Smooth muscle cell of trachea (primary cell): ENCODE data around the gene RPS14. TPM values are rescaled to one million over a fixed set of nuclear protein-coding genes. Genes with fewer than 3 reads are reported as not detected.

ENCODE experiments used
- total RNA-seq: library from RNA; depleted of rRNA; stranded (reverse); fragments of >200 nt; gene quantifications from 2 replicates; pipeline ENCODE4 v1.2.1, GENCODE V29; 2014

Gene RPS14
- total RNA-seq = 1,590 and 3,512 TPM in 2 replicates

DNA sequence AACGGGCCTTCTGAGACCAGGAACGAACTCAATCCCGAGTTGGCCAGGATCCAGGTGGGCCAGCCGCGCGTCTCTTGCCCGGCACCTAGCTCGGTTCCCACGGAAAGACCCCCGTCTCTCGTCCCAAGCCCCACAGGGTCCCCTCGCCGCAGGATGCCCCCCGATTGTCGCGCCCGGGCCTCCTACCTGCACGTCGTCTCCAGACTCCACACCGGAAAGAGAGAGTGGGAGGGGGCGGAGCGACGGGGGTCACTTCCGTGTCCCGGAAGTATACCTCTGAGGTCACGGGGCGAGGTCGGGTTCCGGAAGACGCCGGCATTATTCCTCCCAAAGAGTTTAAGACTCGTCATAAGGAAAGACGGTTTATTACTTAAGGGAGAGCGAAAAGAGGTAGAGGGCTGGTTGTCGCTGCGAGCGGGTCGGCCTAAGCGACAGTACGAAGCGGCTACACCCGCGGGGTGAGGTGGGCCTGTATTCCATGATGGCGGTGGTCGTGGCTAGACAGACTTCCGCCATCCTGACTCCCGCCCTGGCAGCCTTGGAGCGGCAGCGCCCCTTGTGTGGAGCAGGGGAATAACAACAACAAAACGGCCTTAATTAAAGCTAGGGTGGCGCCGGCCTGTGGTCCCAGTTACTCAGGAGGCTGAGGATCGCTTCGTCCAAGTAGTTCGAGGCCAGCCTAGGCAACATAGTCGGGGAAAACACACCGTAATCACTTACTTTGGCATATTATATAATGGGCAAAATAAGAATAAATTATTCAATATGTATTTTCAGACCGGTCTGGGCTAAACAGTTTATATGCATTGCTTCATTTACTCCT lies at the start of gene RPS14:
RPS14 (minus strand) TSS at position 223 of the 823 bp plus-strand sequence. CDS start 2,006 bp downstream, outside the sequence.

DNA sequence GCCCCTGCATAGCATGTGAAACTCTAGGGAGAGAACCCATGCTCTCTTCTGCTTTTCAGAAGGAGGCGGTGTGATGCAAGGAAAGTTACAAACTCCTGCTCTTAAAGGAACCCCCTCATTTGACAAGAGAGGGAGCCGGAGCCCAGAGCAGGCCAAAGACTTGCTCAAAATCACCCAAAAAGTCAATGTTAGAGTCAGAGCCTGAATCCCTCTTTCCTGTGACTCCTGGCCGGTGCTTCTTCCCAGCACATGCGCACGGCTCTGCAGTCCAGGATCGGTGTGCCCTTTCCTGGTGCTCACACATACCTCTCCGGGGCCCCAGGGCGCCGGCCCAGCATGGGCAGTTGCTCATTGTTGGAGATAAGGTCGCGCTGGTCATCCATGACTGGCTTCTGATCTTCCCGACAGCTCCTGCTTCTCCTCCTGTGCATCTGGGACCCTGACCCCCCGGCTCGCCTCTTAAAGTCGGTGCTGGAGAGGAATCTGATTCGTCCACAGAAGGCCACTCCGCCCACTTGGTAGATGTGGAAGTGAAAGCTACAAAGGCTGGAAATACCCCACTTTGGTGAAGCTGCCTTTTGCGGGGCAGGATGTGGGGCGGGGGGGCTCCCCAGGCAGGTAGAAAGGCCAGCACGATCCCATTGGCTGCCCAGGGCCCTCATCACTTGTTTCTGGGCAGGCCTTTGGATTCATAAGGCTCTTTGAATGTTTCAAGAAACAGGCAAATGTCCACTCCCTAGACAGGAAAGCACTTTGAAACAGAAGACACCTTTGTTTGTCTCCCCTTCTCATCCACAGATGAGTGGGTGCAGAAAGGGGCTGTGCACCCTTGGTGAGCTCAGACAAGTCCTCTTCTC lies 37.0 kb downstream of the RPS14 start, which contains the start of gene CD74:
CD74 (minus strand) TSS at position 592 of the 857 bp plus-strand sequence; CDS start at position 431, 161 bp downstream.

Other genes with a start within 250 kb of the RPS14 start
- gene CAMK2A, start 160.0 kb downstream of the RPS14 start, total RNA-seq = 1.5 and 3.8 TPM in 2 replicates
- gene ARSI, start 146.8 kb downstream of the RPS14 start, total RNA-seq = 12.1 and 18.9 TPM in 2 replicates
- 13.2 and 15.2 TPM in 2 replicates for gene TCOF1, start 92.0 kb downstream of the RPS14 start, total RNA-seq
- gene CD74, start 36.8 kb downstream of the RPS14 start, total RNA-seq = 0.44 and 7.8 TPM in 2 replicates
- gene NDST1, start 58.4 kb upstream of the RPS14 start, total RNA-seq = 63.0 and 103 TPM in 2 replicates
- gene SYNPO, start 190.9 kb upstream of the RPS14 start, total RNA-seq = 3.3 and 12.9 TPM in 2 replicates
- 0.44 and 1.5 TPM in 2 replicates for gene MYOZ3, start 211.5 kb upstream of the RPS14 start, total RNA-seq